Common myeloid progenitor, CD34-positive (primary cell): Measurements from ENCODE around the gene TMEM184B.
A peak's percentile ranks its signal among the peaks of the same experiment; 100 is the strongest.

Source experiments
- CTCF ChIA-PET: fragments of 350-600 bp; sonication (Branson Sonifier 250); formaldehyde crosslinking; loops from one replicate; lab custom pipeline; 2021; ENCODE audit warnings: antibody characterized with exemption; lab: Charles Lee
- POLR2A ChIA-PET: fragments of 350-600 bp; sonication (Branson Sonifier 250); formaldehyde crosslinking; loops from one replicate; lab custom pipeline; 2021; ENCODE audit warnings: antibody characterized with exemption; lab: Charles Lee
- DNase-seq, 3 donors: peaks; one replicate each; pipeline versions ENCODE4 v3.0.0 to v3.0.0-alpha.2; 2013
- H3K27ac ChIP-seq, 2 experiments: 1 replicate in 1 of 2; 2 replicates in 1 of 2; pipeline ENCODE4 v1.7.0; 2013; ENCODE audit warnings: inconsistent platforms in 2 of 2, low read length in 2 of 2, mild to moderate bottlenecking in 2 of 2, low read depth in 1 of 2, moderate library complexity in 1 of 2; ENCODE audit not compliant: severe bottlenecking in 2 of 2, insufficient read depth in 1 of 2, poor library complexity in 1 of 2
- H3K27me3 ChIP-seq, 5 experiments: replicated peaks in 2 of 5; 1 replicate in 3 of 5; 2 replicates in 2 of 5; pipeline versions ENCODE4 v1.6.1 to v1.7.0; 2013; ENCODE audit warnings: low read length in 4 of 5, mild to moderate bottlenecking in 2 of 5, moderate library complexity in 2 of 5, inconsistent platforms in 1 of 5; ENCODE audit not compliant: insufficient read depth in 5 of 5, control insufficient read depth in 4 of 5
- H3K36me3 ChIP-seq, 4 experiments: 1 replicate in 2 of 4; 2 replicates in 2 of 4; pipeline versions ENCODE4 v1.6.1 to v1.7.0; 2013; ENCODE audit warnings: low read length in 3 of 4, control low read depth in 1 of 4, mild to moderate bottlenecking in 1 of 4; ENCODE audit not compliant: control insufficient read depth in 4 of 4, insufficient read depth in 4 of 4
- H3K4me1 ChIP-seq, 4 experiments: 1 replicate in 3 of 4; 2 replicates in 1 of 4; pipeline versions ENCODE4 v1.6.1 to v1.7.1; 2013; ENCODE audit warnings: low read length in 3 of 4, mild to moderate bottlenecking in 3 of 4, control low read depth in 1 of 4, inconsistent platforms in 1 of 4, moderate library complexity in 1 of 4; ENCODE audit not compliant: control insufficient read depth in 4 of 4, insufficient read depth in 4 of 4; ENCODE audit errors: control extremely low read depth in 1 of 4
- H3K4me3 ChIP-seq, 7 experiments: 1 replicate in 4 of 7; 2 replicates in 3 of 7; pipeline versions ENCODE4 v1.5.1 to v1.7.0; 2013; ENCODE audit warnings: mild to moderate bottlenecking in 7 of 7, low read length in 6 of 7, moderate library complexity in 6 of 7, inconsistent platforms in 2 of 7, low read depth in 2 of 7, control low read depth in 1 of 7; ENCODE audit not compliant: insufficient read depth in 4 of 7, control insufficient read depth in 1 of 7; ENCODE audit errors: extremely low read depth in 1 of 7
- H3K9me3 ChIP-seq, 5 experiments: 1 replicate in 4 of 5; 2 replicates in 1 of 5; pipeline versions ENCODE4 v1.6.1 to v1.7.1; 2013; ENCODE audit warnings: low read length in 4 of 5, mild to moderate bottlenecking in 2 of 5, inconsistent platforms in 1 of 5, low read depth in 1 of 5, moderate library complexity in 1 of 5; ENCODE audit not compliant: control insufficient read depth in 4 of 5, insufficient read depth in 2 of 5; ENCODE audit errors: control extremely low read depth in 1 of 5
- WGBS: methylation state at CpG from one replicate; pipeline ENCODE4 v1.1.5; 2013; ENCODE audit not compliant: insufficient coverage; 5-methylcytosine and 5-hydroxymethylcytosine counted together

TMEM184B gene

GRCh38 chr22:38215156-38216038, 57.4 kb downstream of the TMEM184B start:
- Histone ChIP-seq H3K36me3 (peaks cover 0 to 17% (median 2%) of the 10 kb centered on the region in 4 experiments), H3K27me3 (no peaks in the 10 kb centered on the region), H3K27ac (no peak overlapping the region), H3K4me1 (peaks cover 0 to 17% (median 7%) of the 10 kb centered on the region in 4 experiments), H3K4me3 (no peak overlapping the region), H3K9me3 (no peaks in the 10 kb centered on the region)
- ChIA-PET CTCF (interaction anchor here (0.7 to 1.4 kb wide), 5 partner anchors 13 to 120 kb away, joined by 3 to 4 read pairs (median 3); no protein-coding TSS in a partner anchor), POLR2A (interaction anchor here (0.6 kb wide), 1 partner anchor 311 kb away, joined by 3 read pairs; no protein-coding TSS in a partner anchor)
- DNase-seq = no peak
- WGBS = 91% methylated on average over 6 of the region's 11 CpGs

- Histone ChIP-seq H3K9me3 (no peaks in the 10 kb centered on the region), H3K36me3 (peaks cover 0 to 17% (median 2%) of the 10 kb centered on the region in 4 experiments), H3K4me1 (peaks cover 0 to 17% (median 5%) of the 10 kb centered on the region in 4 experiments), H3K27me3 (no peaks in the 10 kb centered on the region), H3K4me3 (peak overlapping the region in 1 of 7 experiments; percentile 45), H3K27ac (no peak overlapping the region)
- peak; percentile 72 to 91 (median 90) for DNase-seq
- ChIA-PET CTCF (interaction anchor here (0.7 to 1.2 kb wide), 4 partner anchors 16 to 99 kb away, joined by 3 to 4 read pairs (median 3); partner anchors contain the start of gene PLA2G6), POLR2A (interaction anchor here (0.7 kb wide), 1 partner anchor 38 kb away, joined by 3 read pairs; no protein-coding TSS in a partner anchor)
- whole genome bisulfite sequencing = 44% methylated on average over 60 of the region's 81 CpGs
These were observed 58.3 kb downstream of the TMEM184B start for GRCh38 chr22:38214302-38215056.

- no peak for DNase-seq
- H3K4me3 ChIP-seq = no peak overlapping the region
- WGBS = 57% methylated on average over 8 of the region's 8 CpGs
- peaks cover 0 to 15% (median 3%) of the 10 kb centered on the region in 4 experiments for H3K4me1 ChIP-seq
- POLR2A ChIA-PET = no interaction called here
- CTCF ChIA-PET = interaction anchor here (0.9 to 1.2 kb wide), 2 partner anchors 89 to 99 kb away, joined by 3 read pairs; no protein-coding TSS in a partner anchor
- H3K9me3 ChIP-seq = no peaks in the 10 kb centered on the region
- H3K36me3 ChIP-seq = peaks cover 0 to 17% (median 2%) of the 10 kb centered on the region in 4 experiments
- H3K27ac ChIP-seq = no peak overlapping the region
- H3K27me3 ChIP-seq = no peaks in the 10 kb centered on the region
These were observed 58.9 kb downstream of the TMEM184B start for GRCh38 chr22:38213990-38214301.

GRCh38 chr22:38213319-38213989, 59.4 kb downstream of the TMEM184B start:
- 85% methylated on average over 4 of the region's 6 CpGs for WGBS
- POLR2A ChIA-PET = no interaction called here
- no peaks in the 10 kb centered on the region for H3K27me3 ChIP-seq

GRCh38 chr22:38212442-38212841, 60.4 kb downstream of the TMEM184B start:
- H3K27ac ChIP-seq = no peak overlapping the region
- H3K27me3 ChIP-seq = no peaks in the 10 kb centered on the region
- peaks cover 0 to 17% (median 2%) of the 10 kb centered on the region in 4 experiments for H3K36me3 ChIP-seq
- no peaks in the 10 kb centered on the region for H3K9me3 ChIP-seq
- peaks cover 0 to 7% (median 3%) of the 10 kb centered on the region in 4 experiments for H3K4me1 ChIP-seq
- 100% methylated on average over 1 of the region's 2 CpGs for WGBS
- ChIA-PET CTCF (interaction anchor here (1.0 kb wide), 2 partner anchors 9 to 160 kb away, joined by 3 to 4 read pairs; no protein-coding TSS in a partner anchor), POLR2A (no interaction called here)
- no peak overlapping the region for H3K4me3 ChIP-seq
- no peak for DNase-seq

More at GRCh38 chr22:38213319-38213989, 59.4 kb downstream of the TMEM184B start:
- H3K9me3 ChIP-seq = no peaks in the 10 kb centered on the region
- CTCF ChIA-PET = interaction anchor here (1.0 kb wide), 1 partner anchor 10 kb away, joined by 4 read pairs; no protein-coding TSS in a partner anchor
- H3K27ac ChIP-seq = no peak overlapping the region
- peaks cover 0 to 11% (median 3%) of the 10 kb centered on the region in 4 experiments for H3K4me1 ChIP-seq
- DNase-seq = no peak
- H3K36me3 ChIP-seq = peaks cover 0 to 17% (median 2%) of the 10 kb centered on the region in 4 experiments
- no peak overlapping the region for H3K4me3 ChIP-seq

GRCh38 chr22:38211556-38211955, 61.3 kb downstream of the TMEM184B start:
- POLR2A ChIA-PET = no interaction called here
- 100% methylated on average over 4 of the region's 7 CpGs for WGBS
- Histone ChIP-seq H3K9me3 (no peaks in the 10 kb centered on the region), H3K4me1 (peaks cover 0 to 7% (median 3%) of the 10 kb centered on the region in 4 experiments), H3K27ac (no peak overlapping the region), H3K36me3 (peaks cover 0 to 17% (median 2%) of the 10 kb centered on the region in 4 experiments), H3K4me3 (no peak overlapping the region), H3K27me3 (no peaks in the 10 kb centered on the region)
- CTCF ChIA-PET = no interaction called here
- no peak for DNase-seq
